ENCODE measurements around the gene LSM7.

- TF ChIP-seq CTCF (IDR thresholded peaks at IDR 0.05) = no peak
- no peak for TF ChIP-seq POLR2A (IDR thresholded peaks at IDR 0.05)
Measured at GRCh38 chr19:2355168-2356035, 27.0 kb upstream of the LSM7 start.

All from lower leg skin (tissue), 3 donors.